ENCODE results near the gene PKMYT1. TPM values are rescaled to one million over a fixed set of nuclear protein-coding genes. Genes with fewer than 3 reads are reported as not detected.

Gene PKMYT1
- total RNA-seq, 1 experiment from 2014 or later = 128 TPM

DNA sequence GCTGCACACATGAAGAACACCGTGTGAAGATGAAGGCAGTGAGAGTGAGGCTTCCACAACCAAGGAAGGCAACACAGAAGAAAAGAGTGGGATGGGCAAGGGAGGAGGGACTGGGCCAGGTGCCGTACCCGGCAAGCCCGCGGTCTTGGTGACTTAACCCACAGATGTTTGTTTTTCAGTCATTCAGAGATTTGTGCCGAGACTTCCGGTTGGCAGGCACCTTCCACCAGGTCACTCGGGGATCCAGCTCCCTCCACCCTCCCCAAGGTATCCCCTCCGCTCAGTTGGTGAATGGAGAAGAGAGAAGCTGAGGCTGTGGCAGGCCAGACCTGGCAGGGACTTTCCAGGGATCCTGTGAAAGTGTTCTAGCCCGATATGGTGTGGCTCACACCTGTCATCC lies 21.0 kb downstream of the PKMYT1 start:
- H3K27ac ChIP-seq (ENCODE audit: low read depth, low read length, poor library complexity, severe bottlenecking) = no peak overlapping the region
- H3K4me3 ChIP-seq (ENCODE audit: low read depth, low read length, poor library complexity, severe bottlenecking) = no peak overlapping the region
- intact Hi-C loops (cut with micrococcal nuclease; ENCODE audit: unreplicated experiment) = no loop called here
- ChIA-PET POLR2A (ENCODE audit: low non-redundant PET) (no interaction called here), CTCF (interaction anchor here (0.6 kb wide), 1 partner anchor 92 kb away, joined by 3 read pairs; no protein-coding TSS in a partner anchor)
- no peaks in the 10 kb centered on the region for H3K9me3 ChIP-seq (ENCODE audit: low read depth, low read length, poor library complexity, severe bottlenecking)
- H3K27me3 ChIP-seq (replicated peaks; ENCODE audit: insufficient read depth, low read depth, low read length, poor library complexity) = no peaks in the 10 kb centered on the region
- DNase-seq (ENCODE audit: low spot score) = no peak
- BruUV-seq (replicated peaks) = no TSS peak
- H3K4me1 ChIP-seq (ENCODE audit: insufficient read depth, low read length, poor library complexity, severe bottlenecking) = peaks cover 15% of the 10 kb centered on the region
- no peaks in the 10 kb centered on the region for H3K36me3 ChIP-seq (ENCODE audit: insufficient read depth, low read length, poor library complexity, severe bottlenecking)
- TF ChIP-seq EZH2 (IDR thresholded peaks at IDR 0.05; ENCODE audit: borderline replicate concordance, low read depth, low read length, poor library complexity, severe bottlenecking) = no peak
- TF ChIP-seq, protein P1, sequence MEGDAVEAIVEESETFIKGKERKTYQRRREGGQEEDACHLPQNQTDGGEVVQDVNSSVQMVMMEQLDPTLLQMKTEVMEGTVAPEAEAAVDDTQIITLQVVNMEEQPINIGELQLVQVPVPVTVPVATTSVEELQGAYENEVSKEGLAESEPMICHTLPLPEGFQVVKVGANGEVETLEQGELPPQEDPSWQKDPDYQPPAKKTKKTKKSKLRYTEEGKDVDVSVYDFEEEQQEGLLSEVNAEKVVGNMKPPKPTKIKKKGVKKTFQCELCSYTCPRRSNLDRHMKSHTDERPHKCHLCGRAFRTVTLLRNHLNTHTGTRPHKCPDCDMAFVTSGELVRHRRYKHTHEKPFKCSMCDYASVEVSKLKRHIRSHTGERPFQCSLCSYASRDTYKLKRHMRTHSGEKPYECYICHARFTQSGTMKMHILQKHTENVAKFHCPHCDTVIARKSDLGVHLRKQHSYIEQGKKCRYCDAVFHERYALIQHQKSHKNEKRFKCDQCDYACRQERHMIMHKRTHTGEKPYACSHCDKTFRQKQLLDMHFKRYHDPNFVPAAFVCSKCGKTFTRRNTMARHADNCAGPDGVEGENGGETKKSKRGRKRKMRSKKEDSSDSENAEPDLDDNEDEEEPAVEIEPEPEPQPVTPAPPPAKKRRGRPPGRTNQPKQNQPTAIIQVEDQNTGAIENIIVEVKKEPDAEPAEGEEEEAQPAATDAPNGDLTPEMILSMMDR (conservative IDR thresholded peaks at IDR 0.05; ENCODE audit: low read depth, low read length) = no peak

DNA sequence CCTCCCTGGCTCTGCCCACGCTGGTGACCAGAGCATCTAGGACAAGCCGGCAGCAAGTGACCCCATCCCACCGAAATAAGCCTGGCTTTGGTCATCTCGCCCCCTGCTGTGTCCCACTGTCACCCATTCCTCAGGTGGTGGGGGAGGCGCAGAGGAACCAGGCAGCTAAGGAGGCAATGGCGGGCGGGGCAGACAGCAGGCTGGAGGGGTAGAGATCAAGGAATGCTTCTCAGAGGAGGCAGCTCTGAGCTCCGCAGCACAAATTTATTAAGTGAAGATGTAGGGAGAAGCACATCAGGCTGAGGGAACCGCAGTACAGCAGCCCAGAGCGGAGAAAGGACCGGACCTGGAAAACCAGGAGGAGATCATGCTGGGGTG lies 23.7 kb downstream of the PKMYT1 start:
- ChIA-PET CTCF (no interaction called here), POLR2A (ENCODE audit: low non-redundant PET) (no interaction called here)
- no peaks in the 10 kb centered on the region for H3K36me3 ChIP-seq (ENCODE audit: insufficient read depth, low read length, poor library complexity, severe bottlenecking)
- intact Hi-C loops (cut with micrococcal nuclease; ENCODE audit: unreplicated experiment) = no loop called here
- H3K27me3 ChIP-seq (replicated peaks; ENCODE audit: insufficient read depth, low read depth, low read length, poor library complexity) = no peaks in the 10 kb centered on the region
- no peaks in the 10 kb centered on the region for H3K9me3 ChIP-seq (ENCODE audit: low read depth, low read length, poor library complexity, severe bottlenecking)
- no peak for DNase-seq (ENCODE audit: low spot score)
- no peaks in the 10 kb centered on the region for H3K4me1 ChIP-seq (ENCODE audit: insufficient read depth, low read length, poor library complexity, severe bottlenecking)
- H3K27ac ChIP-seq (ENCODE audit: low read depth, low read length, poor library complexity, severe bottlenecking) = no peak overlapping the region
- no peak for TF ChIP-seq EZH2 (IDR thresholded peaks at IDR 0.05; ENCODE audit: borderline replicate concordance, low read depth, low read length, poor library complexity, severe bottlenecking)
- TF ChIP-seq, protein P1 (conservative IDR thresholded peaks at IDR 0.05; ENCODE audit: low read depth, low read length) = no peak
- BruUV-seq (replicated peaks) = no TSS peak
- H3K4me3 ChIP-seq (ENCODE audit: low read depth, low read length, poor library complexity, severe bottlenecking) = no peak overlapping the region

- TF ChIP-seq EZH2 (IDR thresholded peaks at IDR 0.05; ENCODE audit: borderline replicate concordance, low read depth, low read length, poor library complexity, severe bottlenecking) = no peak
- TF ChIP-seq, protein P1 (conservative IDR thresholded peaks at IDR 0.05; ENCODE audit: low read depth, low read length) = no peak
- no peak overlapping the region for H3K4me3 ChIP-seq (ENCODE audit: low read depth, low read length, poor library complexity, severe bottlenecking)
- DNase-seq (ENCODE audit: low spot score) = no peak
- H3K27me3 ChIP-seq (replicated peaks; ENCODE audit: insufficient read depth, low read depth, low read length, poor library complexity) = no peaks in the 10 kb centered on the region
- no TSS peak for BruUV-seq (replicated peaks)
- intact Hi-C loops (cut with micrococcal nuclease; ENCODE audit: unreplicated experiment) = no loop called here
- H3K36me3 ChIP-seq (ENCODE audit: insufficient read depth, low read length, poor library complexity, severe bottlenecking) = no peaks in the 10 kb centered on the region
- no peaks in the 10 kb centered on the region for H3K9me3 ChIP-seq (ENCODE audit: low read depth, low read length, poor library complexity, severe bottlenecking)
- H3K4me1 ChIP-seq (ENCODE audit: insufficient read depth, low read length, poor library complexity, severe bottlenecking) = no peaks in the 10 kb centered on the region
- ChIA-PET POLR2A (ENCODE audit: low non-redundant PET) (no interaction called here), CTCF (no interaction called here)
- H3K27ac ChIP-seq (ENCODE audit: low read depth, low read length, poor library complexity, severe bottlenecking) = no peak overlapping the region
Observed at GRCh38 chr16:2955779-2956578, 24.3 kb downstream of the PKMYT1 start.
